ENCODE data around the gene STK4. TPM values are rescaled to one million over a fixed set of nuclear protein-coding genes. Genes with fewer than 3 reads are reported as not detected.
A peak's percentile ranks its signal among the peaks of the same experiment; 100 is the strongest.

The STK4 gene
- total RNA-seq, 1 donor from 2014 or later: 17.4 TPM

DNA sequence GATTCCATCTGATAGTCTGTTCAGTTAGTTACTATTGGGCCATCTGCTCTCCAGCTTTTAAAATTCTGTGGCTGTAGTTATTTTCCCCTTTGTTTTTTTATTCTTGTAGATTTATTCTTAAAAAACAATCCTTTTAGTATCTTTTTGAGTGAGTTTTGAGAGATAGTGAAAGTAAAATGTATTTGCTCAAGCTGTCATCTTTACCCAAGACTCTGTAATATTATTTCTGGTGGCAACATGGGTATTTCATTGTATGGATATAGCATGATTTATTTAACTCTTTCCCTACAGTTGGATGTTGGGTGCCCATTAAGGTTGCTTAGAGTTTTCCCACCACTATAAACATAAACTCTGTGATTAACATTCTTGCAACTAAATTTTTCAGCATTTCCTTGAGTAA is 24.6 kb downstream of the STK4 start:
- DNase-seq (ENCODE audit: low read depth): no peak
- TF ChIP-seq, protein P1, sequence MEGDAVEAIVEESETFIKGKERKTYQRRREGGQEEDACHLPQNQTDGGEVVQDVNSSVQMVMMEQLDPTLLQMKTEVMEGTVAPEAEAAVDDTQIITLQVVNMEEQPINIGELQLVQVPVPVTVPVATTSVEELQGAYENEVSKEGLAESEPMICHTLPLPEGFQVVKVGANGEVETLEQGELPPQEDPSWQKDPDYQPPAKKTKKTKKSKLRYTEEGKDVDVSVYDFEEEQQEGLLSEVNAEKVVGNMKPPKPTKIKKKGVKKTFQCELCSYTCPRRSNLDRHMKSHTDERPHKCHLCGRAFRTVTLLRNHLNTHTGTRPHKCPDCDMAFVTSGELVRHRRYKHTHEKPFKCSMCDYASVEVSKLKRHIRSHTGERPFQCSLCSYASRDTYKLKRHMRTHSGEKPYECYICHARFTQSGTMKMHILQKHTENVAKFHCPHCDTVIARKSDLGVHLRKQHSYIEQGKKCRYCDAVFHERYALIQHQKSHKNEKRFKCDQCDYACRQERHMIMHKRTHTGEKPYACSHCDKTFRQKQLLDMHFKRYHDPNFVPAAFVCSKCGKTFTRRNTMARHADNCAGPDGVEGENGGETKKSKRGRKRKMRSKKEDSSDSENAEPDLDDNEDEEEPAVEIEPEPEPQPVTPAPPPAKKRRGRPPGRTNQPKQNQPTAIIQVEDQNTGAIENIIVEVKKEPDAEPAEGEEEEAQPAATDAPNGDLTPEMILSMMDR (conservative IDR thresholded peaks at IDR 0.05; ENCODE audit: low read depth, low read length): no peak
- no peak overlapping the region for H3K4me3 ChIP-seq (ENCODE audit: low read depth, low read length)

- TF ChIP-seq, protein P1 (conservative IDR thresholded peaks at IDR 0.05; ENCODE audit: low read depth, low read length): no peak
- H3K4me3 ChIP-seq (ENCODE audit: low read depth, low read length): no peak overlapping the region
- no peak for DNase-seq (ENCODE audit: low read depth)
These were observed 27.0 kb downstream of the STK4 start for GRCh38 chr20:44993343-44993742.

- TF ChIP-seq, protein P1 (conservative IDR thresholded peaks at IDR 0.05; ENCODE audit: low read depth, low read length): no peak
- H3K4me3 ChIP-seq (ENCODE audit: low read depth, low read length): no peak overlapping the region
- no peak for DNase-seq (ENCODE audit: low read depth)
These were observed 30.9 kb downstream of the STK4 start for GRCh38 chr20:44997171-44997570.

DNA sequence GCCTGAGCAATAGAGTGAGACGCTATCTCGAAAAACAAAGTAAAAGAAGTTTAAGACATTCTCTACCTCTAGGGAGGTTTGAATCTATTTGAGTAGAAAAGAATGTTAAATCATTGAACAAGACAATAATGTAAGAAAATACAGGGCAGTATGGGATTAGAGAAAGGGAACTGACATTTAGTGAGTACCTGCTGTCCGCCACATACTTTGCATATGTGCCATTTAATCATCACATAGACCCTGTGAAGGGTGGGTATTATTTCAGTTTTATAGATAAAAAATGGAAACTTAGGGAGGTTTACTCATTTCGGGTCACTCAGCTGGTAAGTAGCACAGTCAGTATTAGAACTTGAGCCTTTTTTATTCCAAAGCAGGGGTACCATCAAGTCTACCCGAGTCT is 31.4 kb downstream of the STK4 start:
- DNase-seq (ENCODE audit: low read depth): no peak
- no peak overlapping the region for H3K4me3 ChIP-seq (ENCODE audit: low read depth, low read length)
- TF ChIP-seq, protein P1 (conservative IDR thresholded peaks at IDR 0.05; ENCODE audit: low read depth, low read length): no peak

GRCh38 chr20:45008521-45009049 is 42.3 kb downstream of the STK4 start:
- no peak overlapping the region for H3K4me3 ChIP-seq (ENCODE audit: low read depth, low read length)
- TF ChIP-seq, protein P1 (conservative IDR thresholded peaks at IDR 0.05; ENCODE audit: low read depth, low read length): no peak
- no peak for DNase-seq (ENCODE audit: low read depth)

GRCh38 chr20:45010399-45010828 is 44.1 kb downstream of the STK4 start:
- DNase-seq (ENCODE audit: low read depth): no peak
- no peak overlapping the region for H3K4me3 ChIP-seq (ENCODE audit: low read depth, low read length)
- TF ChIP-seq, protein P1 (conservative IDR thresholded peaks at IDR 0.05; ENCODE audit: low read depth, low read length): no peak

DNA sequence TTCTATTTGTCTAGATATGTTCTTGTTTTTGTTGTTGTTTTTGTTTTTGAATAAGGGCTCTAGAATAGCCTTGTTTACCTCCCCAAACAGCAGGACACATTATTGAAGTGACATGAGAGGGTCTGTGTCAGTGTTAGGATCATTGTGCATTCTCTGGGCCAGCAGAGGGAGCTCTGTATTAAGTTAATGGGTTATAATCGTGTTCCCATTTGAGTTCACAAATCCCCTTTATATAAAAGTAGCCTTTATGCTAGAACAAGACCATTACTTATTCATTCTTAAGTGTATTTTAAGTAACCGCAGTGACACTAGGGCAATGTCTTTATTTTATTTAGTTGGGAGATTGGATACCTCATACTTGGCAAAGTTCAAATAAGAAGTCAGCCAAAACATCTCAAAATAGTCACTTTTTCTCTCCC is 44.8 kb downstream of the STK4 start:
- no peak for DNase-seq (ENCODE audit: low read depth)
- no peak overlapping the region for H3K4me3 ChIP-seq (ENCODE audit: low read depth, low read length)
- TF ChIP-seq, protein P1 (conservative IDR thresholded peaks at IDR 0.05; ENCODE audit: low read depth, low read length): peak; percentile 86

Data from epithelial cell of proximal tubule (primary cell).